ENCODE data around the gene HSPA12A. TPM values are rescaled to one million over a fixed set of nuclear protein-coding genes. Genes with fewer than 3 reads are reported as not detected.

HSPA12A gene
- total and polyA plus RNA-seq, 7 experiments from 2014 or later = 0.06 to 0.07 TPM; not detected in 5

- POLR2A ChIA-PET = no interaction called here
- DNase-seq (no peak), ATAC-seq (no peak)
- Mint-ChIP-seq H3K27ac (peak overlapping the region in 1 of 9 donors; percentile 51), H3K27me3 (peaks cover 0 to 30% (median 9%) of the 10 kb centered on the region in 5 donors), H3K9me3 (no peaks in the 10 kb centered on the region), H3K4me1 (no peaks in the 10 kb centered on the region), H3K4me3 (no peak overlapping the region), H3K36me3 (no peaks in the 10 kb centered on the region)
- Histone ChIP-seq H3K4me1 (ENCODE audit: control insufficient read depth in 2 of 2, insufficient read depth in 2 of 2, low read length in 2 of 2) (no peaks in the 10 kb centered on the region), H3K9me3 (ENCODE audit: control insufficient read depth in 2 of 3, low read length in 3 of 3) (no peaks in the 10 kb centered on the region), H3K36me3 (ENCODE audit: control insufficient read depth in 2 of 3, insufficient read depth in 3 of 3, low read length in 3 of 3) (no peaks in the 10 kb centered on the region), H3K4me3 (ENCODE audit: low read length) (no peak overlapping the region), H3K27ac (ENCODE audit: low read depth, low read length) (no peak overlapping the region), H3K27me3 (ENCODE audit: control insufficient read depth in 2 of 2, insufficient read depth in 2 of 2, low read length in 2 of 2) (no peaks in the 10 kb centered on the region)
- CTCF ChIA-PET = no interaction called here
- intact Hi-C loops (cut with micrococcal nuclease) = no loop called here
These were observed 81.5 kb downstream of the HSPA12A start for GRCh38 chr10:116660860-116661259.

- Mint-ChIP-seq H3K4me1 (no peaks in the 10 kb centered on the region), H3K36me3 (no peaks in the 10 kb centered on the region), H3K27me3 (peaks cover 0 to 46% (median 14%) of the 10 kb centered on the region in 5 donors), H3K9me3 (peaks cover 0 to 7% (median 0%) of the 10 kb centered on the region in 11 donors), H3K27ac (no peak overlapping the region), H3K4me3 (no peak overlapping the region)
- no peaks in the 10 kb centered on the region for H3K9me3 ChIP-seq (ENCODE audit: control insufficient read depth in 2 of 3, low read length in 3 of 3)
- H3K27ac ChIP-seq (ENCODE audit: low read depth, low read length) = no peak overlapping the region
- H3K4me1 ChIP-seq (ENCODE audit: control insufficient read depth in 2 of 2, insufficient read depth in 2 of 2, low read length in 2 of 2) = no peaks in the 10 kb centered on the region
- H3K36me3 ChIP-seq (ENCODE audit: control insufficient read depth in 2 of 3, insufficient read depth in 3 of 3, low read length in 3 of 3) = no peaks in the 10 kb centered on the region
- DNase-seq = no peak
- no peak for ATAC-seq
- intact Hi-C loops (cut with micrococcal nuclease) = no loop called here
- no peaks in the 10 kb centered on the region for H3K27me3 ChIP-seq (ENCODE audit: control insufficient read depth in 2 of 2, insufficient read depth in 2 of 2, low read length in 2 of 2)
- CTCF ChIA-PET = interaction anchor here (0.6 kb wide), 1 partner anchor 128 kb away, joined by 3 read pairs; no protein-coding TSS in a partner anchor
- POLR2A ChIA-PET = no interaction called here
- H3K4me3 ChIP-seq (ENCODE audit: low read length) = no peak overlapping the region
These were observed 83.2 kb downstream of the HSPA12A start for GRCh38 chr10:116659049-116659670.

GRCh38 chr10:116657863-116658551 is 84.4 kb downstream of the HSPA12A start:
- intact Hi-C loops (cut with micrococcal nuclease) = no loop called here
- Histone ChIP-seq H3K36me3 (ENCODE audit: control insufficient read depth in 2 of 3, insufficient read depth in 3 of 3, low read length in 3 of 3) (no peaks in the 10 kb centered on the region), H3K9me3 (ENCODE audit: control insufficient read depth in 2 of 3, low read length in 3 of 3) (no peaks in the 10 kb centered on the region), H3K27me3 (ENCODE audit: control insufficient read depth in 2 of 2, insufficient read depth in 2 of 2, low read length in 2 of 2) (peaks cover 0 to 3% of the 10 kb centered on the region in 2 donors), H3K27ac (ENCODE audit: low read depth, low read length) (no peak overlapping the region), H3K4me3 (ENCODE audit: low read length) (no peak overlapping the region), H3K4me1 (ENCODE audit: control insufficient read depth in 2 of 2, insufficient read depth in 2 of 2, low read length in 2 of 2) (no peaks in the 10 kb centered on the region)
- no peak for DNase-seq
- CTCF ChIA-PET = interaction anchor here (0.6 kb wide), 1 partner anchor 129 kb away, joined by 3 read pairs; no protein-coding TSS in a partner anchor
- Mint-ChIP-seq H3K36me3 (no peaks in the 10 kb centered on the region), H3K9me3 (peaks cover 0 to 15% (median 0%) of the 10 kb centered on the region in 11 donors), H3K27ac (peak overlapping the region in 1 of 9 donors; percentile 15), H3K4me1 (no peaks in the 10 kb centered on the region), H3K27me3 (peaks cover 2 to 49% (median 14%) of the 10 kb centered on the region in 5 donors), H3K4me3 (no peak overlapping the region)
- no peak for ATAC-seq
- POLR2A ChIA-PET = no interaction called here

- CTCF ChIA-PET = interaction anchor here (1.1 kb wide), 1 partner anchor 133 kb away, joined by 6 read pairs; no protein-coding TSS in a partner anchor
These were observed 86.3 kb downstream of the HSPA12A start for GRCh38 chr10:116656044-116656443.

GRCh38 chr10:116655568-116655967 is 86.8 kb downstream of the HSPA12A start:
- peaks cover 2 to 56% (median 14%) of the 10 kb centered on the region in 5 donors for H3K27me3 Mint-ChIP-seq
- POLR2A ChIA-PET = no interaction called here
- DNase-seq (no peak), ATAC-seq (no peak)
- no peak overlapping the region for H3K4me3 Mint-ChIP-seq
- Histone ChIP-seq H3K27me3 (ENCODE audit: control insufficient read depth in 2 of 2, insufficient read depth in 2 of 2, low read length in 2 of 2) (peaks cover 0 to 3% of the 10 kb centered on the region in 2 donors), H3K4me3 (ENCODE audit: low read length) (no peak overlapping the region), H3K9me3 (ENCODE audit: control insufficient read depth in 2 of 3, low read length in 3 of 3) (no peaks in the 10 kb centered on the region), H3K36me3 (ENCODE audit: control insufficient read depth in 2 of 3, insufficient read depth in 3 of 3, low read length in 3 of 3) (no peaks in the 10 kb centered on the region), H3K4me1 (ENCODE audit: control insufficient read depth in 2 of 2, insufficient read depth in 2 of 2, low read length in 2 of 2) (no peaks in the 10 kb centered on the region), H3K27ac (ENCODE audit: low read depth, low read length) (no peak overlapping the region)
- intact Hi-C loops (cut with micrococcal nuclease) = no loop called here
- H3K36me3 Mint-ChIP-seq = no peaks in the 10 kb centered on the region
- no peaks in the 10 kb centered on the region for H3K4me1 Mint-ChIP-seq
- CTCF ChIA-PET = interaction anchor here (1.1 kb wide), 1 partner anchor 133 kb away, joined by 6 read pairs; no protein-coding TSS in a partner anchor
- peaks cover 0 to 31% (median 2%) of the 10 kb centered on the region in 11 donors for H3K9me3 Mint-ChIP-seq
- no peak overlapping the region for H3K27ac Mint-ChIP-seq

More at GRCh38 chr10:116656044-116656443, 86.3 kb downstream of the HSPA12A start:
- H3K4me1 ChIP-seq (ENCODE audit: control insufficient read depth in 2 of 2, insufficient read depth in 2 of 2, low read length in 2 of 2) = no peaks in the 10 kb centered on the region
- peaks cover 2 to 56% (median 14%) of the 10 kb centered on the region in 5 donors for H3K27me3 Mint-ChIP-seq
- H3K4me3 ChIP-seq (ENCODE audit: low read length) = no peak overlapping the region
- H3K4me3 Mint-ChIP-seq = no peak overlapping the region
- no peaks in the 10 kb centered on the region for H3K4me1 Mint-ChIP-seq
- intact Hi-C loops (cut with micrococcal nuclease) = no loop called here
- no peaks in the 10 kb centered on the region for H3K36me3 Mint-ChIP-seq
- H3K27me3 ChIP-seq (ENCODE audit: control insufficient read depth in 2 of 2, insufficient read depth in 2 of 2, low read length in 2 of 2) = peaks cover 0 to 3% of the 10 kb centered on the region in 2 donors
- H3K9me3 Mint-ChIP-seq = peaks cover 0 to 28% (median 2%) of the 10 kb centered on the region in 11 donors
- DNase-seq (no peak), ATAC-seq (no peak)
- no peak overlapping the region for H3K27ac ChIP-seq (ENCODE audit: low read depth, low read length)
- no peaks in the 10 kb centered on the region for H3K9me3 ChIP-seq (ENCODE audit: control insufficient read depth in 2 of 3, low read length in 3 of 3)
- H3K27ac Mint-ChIP-seq = no peak overlapping the region
- no peaks in the 10 kb centered on the region for H3K36me3 ChIP-seq (ENCODE audit: control insufficient read depth in 2 of 3, insufficient read depth in 3 of 3, low read length in 3 of 3)
- POLR2A ChIA-PET = no interaction called here

GRCh38 chr10:116654816-116655215 is 87.5 kb downstream of the HSPA12A start:
- no peak overlapping the region for H3K27ac Mint-ChIP-seq
- Histone ChIP-seq H3K27me3 (ENCODE audit: control insufficient read depth in 2 of 2, insufficient read depth in 2 of 2, low read length in 2 of 2) (peaks cover 0 to 3% of the 10 kb centered on the region in 2 donors), H3K4me1 (ENCODE audit: control insufficient read depth in 2 of 2, insufficient read depth in 2 of 2, low read length in 2 of 2) (no peaks in the 10 kb centered on the region), H3K4me3 (ENCODE audit: low read length) (no peak overlapping the region), H3K9me3 (ENCODE audit: control insufficient read depth in 2 of 3, low read length in 3 of 3) (no peaks in the 10 kb centered on the region), H3K27ac (ENCODE audit: low read depth, low read length) (no peak overlapping the region), H3K36me3 (ENCODE audit: control insufficient read depth in 2 of 3, insufficient read depth in 3 of 3, low read length in 3 of 3) (no peaks in the 10 kb centered on the region)
- ATAC-seq (no peak), DNase-seq (no peak)
- CTCF ChIA-PET = interaction anchor here (1.1 kb wide), 1 partner anchor 134 kb away, joined by 6 read pairs; no protein-coding TSS in a partner anchor
- H3K9me3 Mint-ChIP-seq = peaks cover 0 to 38% (median 3%) of the 10 kb centered on the region in 11 donors
- POLR2A ChIA-PET = no interaction called here
- intact Hi-C loops (cut with micrococcal nuclease) = no loop called here
- H3K36me3 Mint-ChIP-seq = no peaks in the 10 kb centered on the region
- H3K4me1 Mint-ChIP-seq = no peaks in the 10 kb centered on the region
- peaks cover 2 to 56% (median 14%) of the 10 kb centered on the region in 5 donors for H3K27me3 Mint-ChIP-seq
- no peak overlapping the region for H3K4me3 Mint-ChIP-seq

All from naive thymus-derived CD4-positive, alpha-beta T cell (primary cell).